A549 (cell line): Measurements from ENCODE around the gene TMPRSS7. TPM values are rescaled to one million over a fixed set of nuclear protein-coding genes. Genes with fewer than 3 reads are reported as not detected.

Experiments
- ATAC-seq, 2 experiments: fragments of 200-7000 bp in 1 of 2; fragments of >200 bp in 1 of 2; cut with Nextera tagmentation in 1 of 2; cut with Tn5 transposase in 1 of 2; 3 replicates each; pipeline versions ENCODE4 v1.8.0 to v1.9.1; 2018 to 2020; ENCODE audit warnings: mild to moderate bottlenecking in 1 of 2, moderate library complexity in 1 of 2
- CTCF ChIA-PET: fragments of 300-600 bp; sonication (Branson Sonifier 250); formaldehyde crosslinking; extraction: SDS; loops from one replicate; lab custom pipeline; 2021; ENCODE audit warnings: antibody characterized with exemption, inconsistent platforms; lab: Yijun Ruan, JAX
- POLR2A ChIA-PET: fragments of 350-600 bp; formaldehyde crosslinking; extraction: SDS; loops from one replicate; lab custom pipeline; 2021; ENCODE audit warnings: antibody characterized with exemption, inconsistent platforms; lab: Yijun Ruan, JAX
- DNase-seq, 2 experiments: peaks; one replicate each; pipeline versions ENCODE4 v3.0.0 to v3.0.0-alpha.2; 2011 to 2016; ENCODE audit warnings: low read depth in 1 of 2, low spot score in 1 of 2
- FAIRE-seq: peaks from 2 replicates; lab custom pipeline; 2011; peaks lifted over from hg19 to GRCh38; lab: Jason Lieb, UNC
- H3K27ac ChIP-seq, 2 experiments: fragments of >200 bp; sonication (Bioruptor Twin); formaldehyde crosslinking; 3 replicates each; pipeline ENCODE4 v1.5.1; 2016 to 2017
- H3K4me1 ChIP-seq: fragments of >200 bp; sonication (Bioruptor Twin); formaldehyde crosslinking; 3 replicates; pipeline ENCODE4 v1.6.1; 2016
- H3K4me2 ChIP-seq: fragments of >200 bp; sonication (Bioruptor Twin); formaldehyde crosslinking; 3 replicates; pipeline ENCODE4 v1.6.1; 2016
- H3K4me3 ChIP-seq: fragments of >200 bp; sonication (Bioruptor Twin); formaldehyde crosslinking; 3 replicates; pipeline ENCODE4 v1.5.1; 2016
- H3K9me3 ChIP-seq: fragments of >200 bp; sonication (Bioruptor Twin); formaldehyde crosslinking; 3 replicates; pipeline ENCODE4 v1.6.1; 2016
- BHLHE40 ChIP-seq: IDR thresholded peaks from 2 replicates; pipeline ENCODE4 v1.6.1; 2012; ENCODE audit warnings: low read depth, low read length, inconsistent platforms
- JUNB ChIP-seq: fragments of >200 bp; sonication (Bioruptor Twin); formaldehyde crosslinking; IDR thresholded peaks from 2 replicates; pipeline ENCODE4 v1.6.1; 2016
- NPAS2 ChIP-seq: fragments of 250-450 bp; sonication (Bioruptor Pico); IDR thresholded peaks from 2 replicates; pipeline ENCODE4 v1.8.0; 2022; ENCODE audit warnings: mild to moderate bottlenecking, moderate library complexity, borderline replicate concordance
- WGBS: methylation state at CpG from one replicate; pipeline ENCODE4 v1.1.6; 2017; ENCODE audit errors: missing lambda C conversion rate; 5-methylcytosine and 5-hydroxymethylcytosine counted together
- polyA plus RNA-seq, 4 experiments: library from polyadenylated mRNA; depleted of rRNA in 3 of 4; stranded (reverse); fragments of >200 nt; fragmentation: RNase III in 1 of 4; extraction: RNeasy Plus Mini Kit Qiagen cat#74134 plus additional on column Dnase treatment in 1 of 4; gene quantifications; 2 replicates in 3 of 4; 3 replicates in 1 of 4; pipeline ENCODE4 v1.2.3, GENCODE V29; 2011 to 2017
- small RNA-seq, 6 experiments: library from RNA; depleted of rRNA; stranded (forward); fragments of <200 nt; gene quantifications; one replicate each; pipeline ENCODE3, GENCODE V24; 2012
- TF ChIP-seq, protein P1 (sequence below): fragments of 250-450 bp; sonication (Bioruptor Pico); IDR thresholded peaks from 2 replicates; pipeline ENCODE4 v1.5.0; 2020; ENCODE audit warnings: low read depth, mild to moderate bottlenecking, moderate library complexity

Gene TMPRSS7
- polyA plus RNA-seq, 2 of the 4 experiments (the other 2 are of a cell fraction), result 0.04 to 0.09 TPM

DNA sequence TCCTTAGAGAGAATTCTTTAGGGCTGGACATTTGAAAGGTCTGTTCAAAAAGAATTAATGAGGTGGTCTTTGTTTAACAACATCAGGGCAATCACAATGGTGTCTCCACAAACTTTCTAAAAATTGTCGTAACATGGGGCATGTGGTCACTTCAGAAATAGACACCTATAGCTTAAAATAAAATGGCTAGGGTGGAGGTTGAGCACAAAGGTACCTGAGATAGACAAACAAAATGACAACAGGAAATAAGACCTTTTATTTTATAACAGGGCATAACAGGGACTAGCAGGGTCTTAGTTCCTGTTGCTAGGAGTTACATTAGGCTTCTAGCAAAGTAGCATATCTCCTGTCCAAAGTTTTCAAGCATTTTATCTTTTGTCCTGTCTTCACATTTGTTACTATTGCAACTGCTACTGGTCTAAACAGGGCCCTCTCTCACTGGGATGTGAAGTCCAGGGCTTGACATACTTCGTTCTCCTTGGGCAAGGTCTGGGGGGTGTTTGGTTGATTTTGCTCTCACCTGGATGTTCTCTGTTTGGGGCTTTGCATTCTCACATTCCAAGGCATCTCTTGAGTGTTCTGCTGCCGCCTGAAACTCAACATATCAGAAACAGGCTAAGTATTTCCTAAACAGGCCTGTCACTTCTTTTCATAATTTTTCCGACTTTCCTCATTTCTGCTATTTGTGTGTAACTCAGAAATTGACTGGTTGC, 95.5 kb downstream of the TMPRSS7 start (continued):
- no peak for TF ChIP-seq NPAS2 (CRISPR knock-in tag)
- no peak for TF ChIP-seq BHLHE40

DNA sequence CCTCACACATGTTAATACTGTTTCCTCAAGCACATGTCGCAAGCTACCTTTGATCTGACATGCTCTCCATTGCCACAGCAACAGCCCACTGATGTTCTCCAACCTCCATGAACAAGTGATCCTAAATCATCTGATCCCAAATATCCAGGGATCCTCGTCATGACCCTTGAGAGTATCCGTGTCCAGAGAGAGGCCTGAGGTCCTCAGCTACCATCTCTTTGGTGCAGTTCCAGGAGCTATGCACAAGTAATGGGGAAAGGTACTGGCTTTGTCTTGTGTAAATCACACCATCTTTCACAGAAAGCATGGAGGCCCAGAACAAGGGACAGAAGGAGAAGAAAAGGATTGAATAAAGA, 96.1 kb downstream of the TMPRSS7 start:
- no peak overlapping the region for H3K4me2 ChIP-seq
- ChIA-PET CTCF (no interaction called here), POLR2A (no interaction called here)
- FAIRE-seq (no peak), DNase-seq (no peak), ATAC-seq (no peak)
- H3K9me3 ChIP-seq, result no peaks in the 10 kb centered on the region
- H3K4me1 ChIP-seq, result peaks cover 4% of the 10 kb centered on the region; the same call in 1 of the 3 replicates
- TF ChIP-seq, protein P1, sequence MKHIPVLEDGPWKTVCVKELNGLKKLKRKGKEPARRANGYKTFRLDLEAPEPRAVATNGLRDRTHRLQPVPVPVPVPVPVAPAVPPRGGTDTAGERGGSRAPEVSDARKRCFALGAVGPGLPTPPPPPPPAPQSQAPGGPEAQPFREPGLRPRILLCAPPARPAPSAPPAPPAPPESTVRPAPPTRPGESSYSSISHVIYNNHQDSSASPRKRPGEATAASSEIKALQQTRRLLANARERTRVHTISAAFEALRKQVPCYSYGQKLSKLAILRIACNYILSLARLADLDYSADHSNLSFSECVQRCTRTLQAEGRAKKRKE (CRISPR knock-in tag), result no peak
- no peak for TF ChIP-seq JUNB
- H3K4me3 ChIP-seq, result no peak overlapping the region
- H3K27ac ChIP-seq, result no peak overlapping the region
- WGBS, result 90% methylated on average over 3 of the region's 3 CpGs

Small RNAs within 50 kb of the gene (small RNA-seq; reads per million reads assigned to genes)
- gene MIR567, result 0 reads per million in 6 experiments

Other genes starting within 250 kb of the TMPRSS7 start
- gene PHLDB2, start 175.5 kb upstream of the TMPRSS7 start, polyA plus RNA-seq (2011; rRNA removed), result 39.5 and 49.4 TPM in 2 replicates
- gene PHLDB2, start 175.5 kb upstream of the TMPRSS7 start, polyA plus RNA-seq (2017; fragmentation: RNase III; extraction: RNeasy Plus Mini Kit Qiagen cat#74134 plus additional on column Dnase treatment), result 50.6 to 59.7 TPM (median 56.5 TPM) in 3 replicates
- gene ABHD10, start 55.7 kb upstream of the TMPRSS7 start, polyA plus RNA-seq (2011; rRNA removed), result 39.7 and 42.1 TPM in 2 replicates
- 31.8 to 34.0 TPM (median 33.2 TPM) in 3 replicates for gene ABHD10, start 55.7 kb upstream of the TMPRSS7 start, polyA plus RNA-seq (2017; fragmentation: RNase III; extraction: RNeasy Plus Mini Kit Qiagen cat#74134 plus additional on column Dnase treatment)
- not detected in 2 replicates for gene TAGLN3, start 35.8 kb upstream of the TMPRSS7 start, polyA plus RNA-seq (2011; rRNA removed)
- gene TAGLN3, start 35.8 kb upstream of the TMPRSS7 start, polyA plus RNA-seq (2017; fragmentation: RNase III; extraction: RNeasy Plus Mini Kit Qiagen cat#74134 plus additional on column Dnase treatment), result not detected in 3 replicates
- gene C3orf52, start 51.7 kb downstream of the TMPRSS7 start, polyA plus RNA-seq (2011; rRNA removed), result 10.3 and 11.5 TPM in 2 replicates
- gene C3orf52, start 51.7 kb downstream of the TMPRSS7 start, polyA plus RNA-seq (2017; fragmentation: RNase III; extraction: RNeasy Plus Mini Kit Qiagen cat#74134 plus additional on column Dnase treatment), result 7.0 to 7.7 TPM (median 7.5 TPM) in 3 replicates
- gene GCSAM, start 98.5 kb downstream of the TMPRSS7 start, polyA plus RNA-seq (2011; rRNA removed), result not detected in 2 replicates
- gene GCSAM, start 98.5 kb downstream of the TMPRSS7 start, polyA plus RNA-seq (2017; fragmentation: RNase III; extraction: RNeasy Plus Mini Kit Qiagen cat#74134 plus additional on column Dnase treatment), result not detected in 3 replicates